ENCODE measurements around the gene ELMO1.

GRCh38 chr7:37201876-37202198 lies 246.8 kb downstream of the ELMO1 start:
- TF ChIP-seq CTCF (IDR thresholded peaks at IDR 0.05; ENCODE audit: borderline replicate concordance, extremely low read depth, low read length, poor library complexity, severe bottlenecking): no peak
- TF ChIP-seq EZH2 (IDR thresholded peaks at IDR 0.05; ENCODE audit: borderline replicate concordance, low read depth, low read length, severe bottlenecking): no peak

Measured in DND-41 (cell line).